Endothelial cell (in vitro differentiated cells): ENCODE measurements around the gene ATP1A4. TPM values are rescaled to one million over a fixed set of nuclear protein-coding genes. Genes with fewer than 3 reads are reported as not detected.

Experiments used
- DNase-seq: peaks from one replicate; pipeline ENCODE4 v3.0.0; 2021; ENCODE audit warnings: low spot score
- H3K27ac Mint-ChIP-seq: one replicate; pipeline ENCODE4 v1.8.0; 2021; ENCODE audit warnings: mixed read lengths, inconsistent platforms; ENCODE audit not compliant: unreplicated experiment
- H3K27me3 Mint-ChIP-seq: one replicate; pipeline ENCODE4 v1.8.0; 2021; ENCODE audit warnings: mild to moderate bottlenecking, moderate library complexity, mixed read lengths, inconsistent platforms; ENCODE audit not compliant: unreplicated experiment
- H3K36me3 Mint-ChIP-seq: one replicate; pipeline ENCODE4 v1.8.0; 2021; ENCODE audit warnings: mild to moderate bottlenecking, low read depth, mixed read lengths, inconsistent platforms; ENCODE audit not compliant: unreplicated experiment
- H3K4me1 Mint-ChIP-seq: one replicate; pipeline ENCODE4 v1.8.0; 2021; ENCODE audit warnings: mild to moderate bottlenecking, mixed read lengths, inconsistent platforms; ENCODE audit not compliant: unreplicated experiment
- H3K4me3 Mint-ChIP-seq: one replicate; pipeline ENCODE4 v1.8.0; 2021; ENCODE audit warnings: mild to moderate bottlenecking, mixed read lengths, inconsistent platforms; ENCODE audit not compliant: unreplicated experiment
- H3K9me3 Mint-ChIP-seq: one replicate; pipeline ENCODE4 v1.8.0; 2021; ENCODE audit warnings: mixed read lengths, inconsistent platforms; ENCODE audit not compliant: unreplicated experiment
- total RNA-seq: library from RNA; stranded (reverse); fragmentation: NEBNext Ultra II Directional; extraction: Animal tissue kit (Norgen Biotek cat#: 25700); gene quantifications from one replicate; pipeline ENCODE4 v1.2.1, GENCODE V29; 2021; ENCODE audit not compliant: unreplicated experiment
- TF ChIP-seq, protein P1 (sequence below): fragments of 200-600 bp; sonication (generic); IDR thresholded peaks from one replicate; pipeline ENCODE4 v1.5.0; 2021; ENCODE audit warnings: antibody characterized with exemption; ENCODE audit not compliant: unreplicated experiment

The ATP1A4 gene
- total RNA-seq, 1 donor from 2014 or later = not detected

DNA sequence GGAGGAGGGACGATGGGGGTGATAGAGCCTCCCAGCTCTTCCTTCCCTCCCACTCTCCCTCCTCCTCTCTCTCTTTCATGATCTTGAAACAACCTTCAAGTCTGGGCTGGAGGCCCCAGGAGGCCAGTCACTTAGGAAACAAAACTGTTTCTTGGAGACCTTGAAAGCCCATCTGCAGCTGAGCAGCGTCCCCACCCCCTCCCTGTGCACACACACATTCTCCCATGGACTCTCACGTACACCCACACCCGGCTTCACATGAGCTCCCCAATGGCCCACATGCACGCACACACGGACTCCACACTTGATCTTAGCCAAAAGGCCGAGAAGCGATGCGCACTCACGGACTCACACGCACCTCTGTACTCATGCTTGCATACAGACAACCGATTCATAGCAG, 39.0 kb upstream of the ATP1A4 start:
- no peaks in the 10 kb centered on the region for H3K9me3 Mint-ChIP-seq
- peaks cover 16% of the 10 kb centered on the region for H3K4me1 Mint-ChIP-seq
- H3K27ac Mint-ChIP-seq = no peak overlapping the region
- H3K36me3 Mint-ChIP-seq = peaks cover 4% of the 10 kb centered on the region
- peaks cover 14% of the 10 kb centered on the region for H3K27me3 Mint-ChIP-seq
- no peak overlapping the region for H3K4me3 Mint-ChIP-seq
- no peak for DNase-seq
- TF ChIP-seq, protein P1, sequence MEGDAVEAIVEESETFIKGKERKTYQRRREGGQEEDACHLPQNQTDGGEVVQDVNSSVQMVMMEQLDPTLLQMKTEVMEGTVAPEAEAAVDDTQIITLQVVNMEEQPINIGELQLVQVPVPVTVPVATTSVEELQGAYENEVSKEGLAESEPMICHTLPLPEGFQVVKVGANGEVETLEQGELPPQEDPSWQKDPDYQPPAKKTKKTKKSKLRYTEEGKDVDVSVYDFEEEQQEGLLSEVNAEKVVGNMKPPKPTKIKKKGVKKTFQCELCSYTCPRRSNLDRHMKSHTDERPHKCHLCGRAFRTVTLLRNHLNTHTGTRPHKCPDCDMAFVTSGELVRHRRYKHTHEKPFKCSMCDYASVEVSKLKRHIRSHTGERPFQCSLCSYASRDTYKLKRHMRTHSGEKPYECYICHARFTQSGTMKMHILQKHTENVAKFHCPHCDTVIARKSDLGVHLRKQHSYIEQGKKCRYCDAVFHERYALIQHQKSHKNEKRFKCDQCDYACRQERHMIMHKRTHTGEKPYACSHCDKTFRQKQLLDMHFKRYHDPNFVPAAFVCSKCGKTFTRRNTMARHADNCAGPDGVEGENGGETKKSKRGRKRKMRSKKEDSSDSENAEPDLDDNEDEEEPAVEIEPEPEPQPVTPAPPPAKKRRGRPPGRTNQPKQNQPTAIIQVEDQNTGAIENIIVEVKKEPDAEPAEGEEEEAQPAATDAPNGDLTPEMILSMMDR = no peak

DNA sequence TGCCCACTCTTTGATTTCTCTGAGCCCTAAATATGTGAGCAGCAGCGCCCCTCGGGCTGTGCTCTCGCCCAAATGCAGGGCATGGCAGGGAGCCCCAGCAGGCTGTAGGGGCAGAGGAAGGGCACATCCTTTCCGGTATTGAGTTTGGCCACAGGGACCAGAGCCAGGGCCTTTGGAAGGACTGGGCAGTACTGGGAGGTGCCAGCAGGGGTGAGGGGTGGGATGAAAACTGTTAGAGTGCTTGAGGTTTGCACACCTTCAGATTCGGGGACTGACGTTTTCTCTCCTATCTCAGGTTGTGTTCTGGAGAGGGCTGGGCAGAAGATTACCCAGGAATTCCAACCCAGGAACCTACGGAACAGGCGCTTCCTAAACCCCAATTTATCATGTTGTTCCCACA, 38.0 kb upstream of the ATP1A4 start:
- H3K4me1 Mint-ChIP-seq = peaks cover 21% of the 10 kb centered on the region
- no peak overlapping the region for H3K27ac Mint-ChIP-seq
- H3K27me3 Mint-ChIP-seq = peaks cover 14% of the 10 kb centered on the region
- TF ChIP-seq, protein P1 = no peak
- H3K9me3 Mint-ChIP-seq = no peaks in the 10 kb centered on the region
- no peak for DNase-seq
- H3K36me3 Mint-ChIP-seq = peaks cover 4% of the 10 kb centered on the region
- no peak overlapping the region for H3K4me3 Mint-ChIP-seq

DNA sequence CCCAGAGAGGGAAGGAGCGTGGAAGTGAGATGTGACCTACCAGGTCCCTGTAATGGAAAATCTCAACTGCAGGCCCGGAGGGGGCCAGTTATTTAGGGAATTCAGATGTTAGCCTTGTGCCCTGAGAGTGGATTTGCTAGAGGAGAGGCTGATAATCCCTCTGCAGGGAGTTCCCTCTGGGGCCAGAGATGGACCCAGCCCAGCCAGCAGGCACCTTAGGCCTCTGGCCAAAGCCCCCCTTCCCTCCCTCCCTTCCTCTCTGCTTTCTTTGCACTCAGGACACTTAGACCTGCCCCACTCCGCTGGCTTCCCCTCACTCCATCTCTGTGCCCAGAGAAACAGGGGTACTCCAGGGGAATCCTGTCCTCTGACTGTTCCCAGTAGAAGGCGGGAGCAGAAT, 37.3 kb upstream of the ATP1A4 start:
- no peak for DNase-seq

DNA sequence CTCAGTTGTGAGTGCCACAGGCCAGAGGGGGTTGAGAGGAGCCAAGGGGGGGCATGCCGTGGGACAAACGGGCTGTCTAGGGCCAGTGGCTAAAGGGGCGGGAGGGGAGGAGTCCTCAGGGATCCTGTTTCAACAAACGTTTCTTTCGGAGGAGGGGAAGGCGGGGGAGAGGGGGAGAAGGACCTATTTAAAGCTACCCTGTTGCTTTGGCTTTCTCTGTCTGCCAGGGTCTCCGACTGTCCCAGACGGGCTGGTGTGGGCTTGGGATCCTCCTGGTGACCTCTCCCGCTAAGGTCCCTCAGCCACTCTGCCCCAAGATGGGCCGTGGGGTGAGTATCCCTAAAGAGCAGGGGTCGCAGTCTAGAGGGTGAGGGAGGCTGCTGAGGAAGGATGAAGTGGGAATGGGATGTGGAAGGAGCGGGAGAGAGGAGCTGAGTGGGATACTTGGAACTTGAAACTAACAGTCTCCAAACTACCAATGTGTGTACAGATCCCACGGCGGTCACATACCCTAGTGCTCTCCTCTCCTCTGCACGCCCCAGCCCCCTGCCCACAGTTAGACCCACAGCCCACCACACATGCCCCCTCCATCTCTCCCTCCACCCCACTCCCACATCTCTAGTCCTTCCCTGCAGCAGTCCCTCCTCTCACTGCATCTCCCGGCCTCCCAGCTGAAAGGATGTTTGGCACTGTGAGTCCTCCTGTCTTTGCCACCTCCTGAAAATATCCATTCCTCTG, 35.7 kb upstream of the ATP1A4 start, which contains the start of gene ATP1A2:
Gene ATP1A2, plus strand, starts transcription at position 215 of the 738 bp plus-strand sequence. Its CDS starts 103 bp downstream, at position 318.
- TF ChIP-seq, protein P1 = no peak
- Mint-ChIP-seq H3K9me3 (no peaks in the 10 kb centered on the region), H3K27me3 (peaks cover 11% of the 10 kb centered on the region), H3K4me1 (peaks cover 15% of the 10 kb centered on the region), H3K36me3 (peaks cover 4% of the 10 kb centered on the region), H3K4me3 (no peak within 1 kb of the TSS), H3K27ac (no peak within 1 kb of the TSS)
- no peak for DNase-seq

More for the DNA sequence above, 37.3 kb upstream of the ATP1A4 start:
- Mint-ChIP-seq H3K4me1 (peaks cover 17% of the 10 kb centered on the region), H3K9me3 (no peaks in the 10 kb centered on the region), H3K27me3 (peaks cover 11% of the 10 kb centered on the region), H3K36me3 (peaks cover 4% of the 10 kb centered on the region), H3K4me3 (no peak overlapping the region), H3K27ac (no peak overlapping the region)
- TF ChIP-seq, protein P1 = no peak
